ENCODE measurements around the gene TMEM132C. TPM values are rescaled to one million over a fixed set of nuclear protein-coding genes. Genes with fewer than 3 reads are reported as not detected.

The TMEM132C gene
- polyA plus RNA-seq, 1 experiment, result not detected

GRCh38 chr12:128606051-128606450 is 339.1 kb downstream of the TMEM132C start:
- ChIA-PET CTCF (no interaction called here), POLR2A (no interaction called here)
- Histone ChIP-seq H3K27ac (ENCODE audit: low read depth, low read length) (no peak overlapping the region), H3K4me3 (ENCODE audit: low read depth, low read length) (no peak overlapping the region), H3K9me3 (ENCODE audit: control insufficient read depth, insufficient read depth, low read length) (peaks cover 63% of the 10 kb centered on the region), H3K27me3 (ENCODE audit: control insufficient read depth, insufficient read depth, low read length) (no peaks in the 10 kb centered on the region)
- DNase-seq (ENCODE audit: low read depth, low spot score), result no peak
- no peak for TF ChIP-seq CTCF (IDR thresholded peaks at IDR 0.05; ENCODE audit: low read depth, low read length)

GRCh38 chr12:128606538-128606937 is 339.6 kb downstream of the TMEM132C start:
- Histone ChIP-seq H3K4me3 (ENCODE audit: low read depth, low read length) (no peak overlapping the region), H3K27ac (ENCODE audit: low read depth, low read length) (no peak overlapping the region), H3K27me3 (ENCODE audit: control insufficient read depth, insufficient read depth, low read length) (no peaks in the 10 kb centered on the region), H3K9me3 (ENCODE audit: control insufficient read depth, insufficient read depth, low read length) (peaks cover 62% of the 10 kb centered on the region)
- TF ChIP-seq CTCF (IDR thresholded peaks at IDR 0.05; ENCODE audit: low read depth, low read length), result no peak
- DNase-seq (ENCODE audit: low read depth, low spot score), result no peak
- ChIA-PET CTCF (no interaction called here), POLR2A (no interaction called here)

GRCh38 chr12:128606970-128607369 is 340.0 kb downstream of the TMEM132C start:
- H3K4me3 ChIP-seq (ENCODE audit: low read depth, low read length), result no peak overlapping the region
- DNase-seq (ENCODE audit: low read depth, low spot score), result no peak
- ChIA-PET CTCF (no interaction called here), POLR2A (no interaction called here)
- TF ChIP-seq CTCF (IDR thresholded peaks at IDR 0.05; ENCODE audit: low read depth, low read length), result no peak
- peaks cover 63% of the 10 kb centered on the region for H3K9me3 ChIP-seq (ENCODE audit: control insufficient read depth, insufficient read depth, low read length)
- no peak overlapping the region for H3K27ac ChIP-seq (ENCODE audit: low read depth, low read length)
- no peaks in the 10 kb centered on the region for H3K27me3 ChIP-seq (ENCODE audit: control insufficient read depth, insufficient read depth, low read length)

GRCh38 chr12:128607641-128608040 is 340.7 kb downstream of the TMEM132C start:
- peaks cover 63% of the 10 kb centered on the region for H3K9me3 ChIP-seq (ENCODE audit: control insufficient read depth, insufficient read depth, low read length)
- H3K4me3 ChIP-seq (ENCODE audit: low read depth, low read length), result no peak overlapping the region
- ChIA-PET CTCF (no interaction called here), POLR2A (no interaction called here)
- H3K27me3 ChIP-seq (ENCODE audit: control insufficient read depth, insufficient read depth, low read length), result no peaks in the 10 kb centered on the region
- DNase-seq (ENCODE audit: low read depth, low spot score), result no peak
- TF ChIP-seq CTCF (IDR thresholded peaks at IDR 0.05; ENCODE audit: low read depth, low read length), result no peak
- H3K27ac ChIP-seq (ENCODE audit: low read depth, low read length), result no peak overlapping the region

GRCh38 chr12:128609861-128610260 is 342.9 kb downstream of the TMEM132C start:
- ChIA-PET POLR2A (no interaction called here), CTCF (no interaction called here)
- peaks cover 68% of the 10 kb centered on the region for H3K9me3 ChIP-seq (ENCODE audit: control insufficient read depth, insufficient read depth, low read length)
- no peak for TF ChIP-seq CTCF (IDR thresholded peaks at IDR 0.05; ENCODE audit: low read depth, low read length)
- H3K4me3 ChIP-seq (ENCODE audit: low read depth, low read length), result no peak overlapping the region
- H3K27ac ChIP-seq (ENCODE audit: low read depth, low read length), result no peak overlapping the region
- no peaks in the 10 kb centered on the region for H3K27me3 ChIP-seq (ENCODE audit: control insufficient read depth, insufficient read depth, low read length)
- DNase-seq (ENCODE audit: low read depth, low spot score), result no peak

Data from AG04450 (cell line).